ENCODE data around the gene NEDD4L.

NEDD4L gene

DNA sequence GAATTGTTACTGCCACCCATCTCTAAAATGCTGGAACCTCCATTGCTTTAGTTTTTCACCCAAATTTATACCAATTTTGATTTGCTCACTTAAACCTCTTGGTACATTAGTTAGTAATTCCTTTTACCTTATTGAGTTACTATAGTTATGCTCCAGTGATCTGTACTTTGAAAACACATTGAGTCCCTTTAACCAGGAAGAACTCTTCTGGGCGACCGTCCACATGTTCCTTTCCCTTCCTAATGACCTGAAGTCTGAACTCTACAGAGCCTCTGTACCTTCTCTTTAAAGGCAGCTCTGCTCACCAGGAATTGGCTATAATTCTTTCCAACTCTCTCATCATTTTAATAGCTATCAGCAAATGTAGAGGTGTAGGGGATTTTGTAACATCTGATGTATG is 290.0 kb downstream of the NEDD4L start:
- no peak for DNase-seq

DNA sequence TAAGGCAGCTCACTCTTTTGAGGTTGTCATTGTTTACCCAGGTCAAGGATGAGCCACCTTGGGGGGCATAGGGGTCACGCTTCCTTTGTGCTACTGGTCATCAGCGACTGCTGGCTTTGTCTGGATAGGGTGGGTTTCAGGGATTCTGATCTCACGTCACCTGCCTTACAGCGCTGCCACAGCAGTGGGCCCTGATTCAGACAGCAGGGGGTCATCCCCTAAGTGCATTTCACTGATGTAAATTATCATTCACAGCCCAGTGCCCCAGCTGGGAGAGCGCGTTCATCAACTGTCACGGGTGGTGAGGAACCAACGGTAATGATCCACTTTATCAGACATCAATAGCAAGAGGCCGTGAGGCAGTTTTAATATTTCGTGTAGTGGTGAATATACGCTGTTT is 291.2 kb downstream of the NEDD4L start:
- no peak for DNase-seq

DNA sequence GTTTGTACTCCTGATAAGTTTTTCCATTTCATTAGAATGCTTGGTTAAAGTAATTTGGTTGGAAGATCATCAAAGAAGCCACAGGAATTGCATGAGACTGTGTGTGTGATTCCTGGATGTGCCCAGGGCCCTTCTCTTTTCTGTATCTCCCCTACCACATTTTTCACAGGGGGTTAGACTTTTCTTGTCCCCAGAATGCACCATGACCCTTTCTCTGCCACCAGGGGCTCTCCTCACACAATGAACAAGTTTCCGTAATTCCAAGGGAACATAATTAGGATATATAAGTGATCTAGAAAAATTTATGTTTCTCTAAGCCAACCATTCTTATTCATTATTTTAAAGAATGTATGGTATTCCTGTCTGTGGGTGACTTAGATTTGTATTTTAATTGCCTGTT is 291.8 kb downstream of the NEDD4L start:
- DNase-seq, result no peak

DNA sequence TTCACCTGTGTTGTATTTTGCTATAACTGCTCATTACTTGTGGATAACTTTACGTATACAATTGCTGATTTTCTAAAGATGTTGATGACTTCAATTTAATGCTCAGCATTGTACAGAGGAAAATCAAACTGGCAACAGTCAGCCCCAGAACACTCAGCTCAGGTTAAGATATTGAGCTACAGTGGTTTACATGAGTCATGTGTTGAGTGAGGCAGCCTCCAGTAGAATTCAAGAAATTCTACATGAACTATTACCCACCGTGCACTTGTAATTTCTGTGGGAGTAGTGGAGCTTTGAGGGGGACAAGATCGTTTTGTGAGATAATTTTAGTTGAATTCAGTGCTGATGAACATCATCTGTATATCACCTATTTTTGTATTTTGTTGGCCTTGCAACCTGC is 292.6 kb downstream of the NEDD4L start:
- DNase-seq, result no peak

DNA sequence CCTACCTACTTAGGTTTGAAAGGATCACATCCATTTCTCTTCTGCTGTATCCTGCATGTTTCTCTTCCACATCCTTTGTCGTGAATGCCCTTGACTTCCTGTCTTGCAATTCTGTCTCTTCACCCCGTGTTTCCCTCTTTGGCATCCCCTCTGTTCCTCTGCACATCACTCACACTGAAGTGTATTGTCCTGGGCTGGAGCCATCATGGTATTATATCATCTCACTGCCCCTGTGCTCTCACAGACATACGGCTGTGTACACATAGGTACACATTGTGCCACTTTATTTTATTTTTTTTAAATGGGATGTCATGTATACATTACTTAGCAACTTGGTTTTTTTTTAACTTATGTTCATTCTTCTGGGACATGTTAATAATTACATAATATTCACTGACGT is 293.3 kb downstream of the NEDD4L start:
- no peak for DNase-seq

DNA sequence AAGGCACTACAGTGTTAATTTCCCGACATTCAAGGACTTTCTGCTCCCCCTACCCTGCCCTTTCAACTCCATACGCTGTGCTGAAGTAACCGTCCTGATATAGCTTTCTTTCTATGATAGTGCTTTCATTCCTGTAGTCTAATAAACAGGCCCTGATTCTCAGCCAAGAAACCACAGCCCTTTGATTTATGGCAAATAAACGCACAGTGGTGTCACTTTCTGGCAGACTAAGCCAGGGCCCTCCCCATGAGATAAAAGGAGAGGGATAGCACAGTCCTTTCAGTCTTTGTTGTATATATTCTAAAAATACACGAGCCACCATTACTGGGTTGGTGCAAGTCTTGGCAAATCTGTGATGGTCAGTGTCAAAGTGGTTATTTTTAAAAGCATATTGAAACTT is 293.7 kb downstream of the NEDD4L start:
- no peak for DNase-seq

DNA sequence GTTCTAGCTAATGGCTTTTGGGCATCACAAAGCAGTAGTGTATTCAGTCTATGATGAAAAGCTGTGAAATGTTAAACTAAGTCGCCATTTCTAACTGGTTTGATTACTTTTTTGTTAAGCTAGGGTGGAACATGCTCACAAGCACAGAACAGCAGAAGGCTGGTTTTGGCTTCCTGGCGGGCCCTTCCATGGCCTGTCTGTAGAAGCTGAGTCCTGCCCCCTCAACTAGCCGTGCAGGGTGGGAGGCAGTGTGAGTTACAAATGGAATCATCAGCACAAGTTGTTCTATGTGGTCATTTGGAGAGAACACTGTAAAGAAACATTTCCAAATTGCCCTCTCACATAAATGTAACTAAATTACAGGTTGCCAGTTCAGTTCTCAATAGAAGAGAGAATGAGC is 294.1 kb downstream of the NEDD4L start:
- no peak for DNase-seq

DNA sequence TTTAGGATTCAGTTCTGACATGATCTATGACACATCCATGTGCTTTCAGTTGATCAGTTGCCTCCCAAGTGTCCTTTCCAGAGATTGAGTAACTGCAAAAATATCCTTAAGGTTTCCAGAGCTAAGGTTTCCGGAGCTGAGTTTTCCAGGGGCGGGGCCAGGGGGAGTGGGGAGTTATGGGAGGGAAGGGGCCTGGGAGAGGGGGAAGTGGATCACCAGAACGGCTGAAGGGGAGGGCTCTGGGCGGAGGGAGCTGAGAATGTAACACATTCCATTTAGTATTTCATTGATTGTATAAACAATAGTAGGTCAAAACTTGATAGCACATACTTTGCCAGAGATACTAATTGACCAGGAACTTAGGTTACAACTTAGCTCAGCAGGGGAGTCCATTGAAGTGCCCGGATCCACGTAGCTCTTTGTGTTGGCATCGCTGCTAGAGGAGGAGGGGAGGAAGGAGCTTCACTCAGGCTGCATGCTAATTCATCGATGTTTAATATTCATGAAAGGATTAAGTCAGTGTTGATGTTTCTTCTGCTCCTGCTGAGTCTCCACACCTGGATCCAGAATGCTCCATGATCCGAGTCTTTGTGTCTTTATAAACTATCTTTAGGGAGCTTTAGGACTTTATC is 295.1 kb downstream of the NEDD4L start:
- no peak for DNase-seq

DNA sequence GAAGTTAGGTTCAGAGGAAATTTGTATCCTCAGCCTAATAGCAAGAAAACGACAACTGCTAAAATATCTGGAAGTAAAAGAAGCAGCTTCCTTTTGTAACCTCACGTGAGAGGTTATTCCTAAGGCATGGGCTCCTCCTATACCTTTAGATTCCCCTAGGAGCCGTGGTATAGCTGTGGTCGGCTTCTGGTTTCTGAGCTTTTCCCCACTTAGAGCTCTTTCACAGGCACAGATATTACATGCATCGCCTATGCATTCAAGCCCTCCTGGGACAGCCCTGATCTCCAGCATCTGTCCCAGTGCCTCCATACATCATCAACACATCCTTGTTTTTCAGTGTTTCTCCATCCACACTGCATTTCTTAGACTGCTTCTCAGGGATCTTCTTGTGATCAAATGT is 295.9 kb downstream of the NEDD4L start:
- no peak for DNase-seq

DNA sequence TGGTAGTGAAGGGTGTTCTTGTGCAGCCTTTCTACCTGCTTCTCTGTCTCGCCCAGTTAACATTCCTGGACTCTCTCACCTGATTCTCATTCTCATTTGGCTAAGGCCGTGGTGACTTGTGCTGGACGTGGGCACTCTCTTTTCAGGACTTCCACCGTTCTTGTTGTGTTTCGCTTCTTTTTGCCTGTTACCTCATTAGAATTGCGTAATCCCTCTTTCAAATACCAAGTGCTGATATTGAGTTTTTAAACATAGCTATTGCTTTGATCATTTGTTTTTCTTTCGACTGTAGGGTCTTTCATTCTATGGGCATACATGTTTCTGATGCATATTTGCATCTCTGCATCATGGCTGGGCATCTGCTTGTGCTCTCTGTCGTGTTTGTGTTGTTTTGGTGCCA is 297.9 kb downstream of the NEDD4L start:
- DNase-seq, result no peak

DNA sequence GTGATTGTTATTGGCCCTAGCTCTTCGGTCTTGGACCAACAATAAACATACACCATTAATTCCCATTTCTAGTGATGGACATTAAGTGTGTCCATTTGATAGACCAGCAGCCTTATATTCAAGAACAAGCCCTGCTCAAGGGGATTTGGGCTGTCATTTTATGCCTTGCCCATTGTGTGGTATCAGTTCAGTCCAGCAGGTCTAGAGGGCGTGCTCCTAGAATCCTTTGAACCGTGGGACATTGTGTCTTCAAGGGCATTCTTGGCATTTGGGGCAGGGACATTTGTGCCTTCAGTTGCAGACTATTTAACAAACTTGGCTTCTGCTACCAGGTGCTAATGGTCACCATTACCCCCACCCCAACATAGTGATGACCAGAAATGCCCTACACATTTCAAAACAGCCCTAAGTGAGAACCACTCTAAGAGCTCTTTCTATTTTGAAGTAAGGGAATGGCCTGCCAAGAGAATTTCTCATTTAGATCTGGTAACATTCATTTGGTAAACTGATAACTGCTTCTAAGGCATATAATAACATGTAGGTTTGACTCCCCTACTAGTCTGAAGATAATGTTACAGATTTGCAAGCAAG is 300.1 kb downstream of the NEDD4L start:
- DNase-seq, result no peak

DNA sequence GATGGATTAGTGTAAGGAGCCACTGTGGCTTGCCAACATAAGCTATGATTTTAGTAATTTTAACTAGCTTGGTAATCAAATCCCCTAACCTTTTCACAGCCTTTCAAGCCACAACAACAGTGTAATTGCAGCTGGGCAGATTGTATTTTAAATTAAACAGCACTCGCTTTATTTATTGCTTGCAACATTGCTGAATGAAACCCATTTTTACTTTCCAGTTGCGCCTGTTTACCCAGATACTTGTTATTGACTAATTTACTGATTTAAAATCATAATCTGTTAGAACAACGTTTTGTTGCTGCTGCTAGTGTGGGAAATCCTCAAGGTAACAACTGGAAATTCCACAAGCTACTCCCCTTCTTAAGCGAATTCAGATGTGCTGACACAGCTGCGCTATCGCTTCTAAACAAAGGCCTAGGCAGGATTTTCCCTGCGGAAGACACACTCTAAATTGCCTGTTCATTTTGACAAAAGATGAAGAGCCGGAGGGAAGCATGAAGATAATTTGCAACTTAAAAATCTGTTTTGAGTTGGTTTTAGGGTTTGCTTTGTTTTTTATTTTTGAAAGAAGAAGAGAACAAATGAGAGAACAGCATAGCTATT is 300.9 kb downstream of the NEDD4L start:
- no peak for DNase-seq

DNA sequence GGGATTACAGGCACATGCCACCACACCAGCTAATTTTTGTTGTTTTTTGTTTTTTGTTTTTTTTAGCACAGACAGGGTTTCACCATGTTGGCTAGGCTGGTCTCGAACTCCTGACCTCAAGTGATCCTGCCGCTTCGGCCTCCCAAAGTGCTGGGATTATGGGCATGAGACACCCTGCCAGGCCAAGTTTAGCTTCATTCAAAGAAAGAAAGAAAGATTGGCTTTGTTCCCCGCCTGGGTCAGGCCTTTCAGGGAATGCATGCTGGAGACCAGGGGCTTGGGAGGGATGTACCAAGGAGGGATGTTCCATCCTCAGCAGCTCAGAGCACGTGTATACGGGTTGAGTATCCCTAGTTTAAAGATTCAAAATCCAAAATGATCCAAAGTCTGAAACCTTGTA is 301.8 kb downstream of the NEDD4L start:
- DNase-seq, result no peak

DNA sequence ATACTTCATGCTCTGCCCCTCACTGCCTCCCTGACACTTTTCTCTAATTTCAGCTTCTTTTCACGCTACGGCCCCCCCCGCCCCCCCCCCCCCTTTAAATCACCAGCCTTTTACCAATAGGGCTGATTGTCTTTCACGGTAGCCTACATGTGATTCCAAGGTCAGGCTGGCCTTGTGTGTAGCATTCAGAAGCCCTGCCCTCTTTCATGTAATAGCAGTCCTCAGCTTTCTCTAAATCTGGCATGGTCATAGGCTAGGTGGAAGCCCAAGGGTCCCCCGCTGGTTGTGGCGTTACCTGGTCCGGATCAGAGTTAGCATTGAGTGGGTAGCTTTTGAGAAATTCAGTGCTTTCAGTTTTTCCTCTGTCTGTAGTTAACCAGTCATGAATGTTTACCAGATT is 303.1 kb downstream of the NEDD4L start:
- DNase-seq, result no peak

DNA sequence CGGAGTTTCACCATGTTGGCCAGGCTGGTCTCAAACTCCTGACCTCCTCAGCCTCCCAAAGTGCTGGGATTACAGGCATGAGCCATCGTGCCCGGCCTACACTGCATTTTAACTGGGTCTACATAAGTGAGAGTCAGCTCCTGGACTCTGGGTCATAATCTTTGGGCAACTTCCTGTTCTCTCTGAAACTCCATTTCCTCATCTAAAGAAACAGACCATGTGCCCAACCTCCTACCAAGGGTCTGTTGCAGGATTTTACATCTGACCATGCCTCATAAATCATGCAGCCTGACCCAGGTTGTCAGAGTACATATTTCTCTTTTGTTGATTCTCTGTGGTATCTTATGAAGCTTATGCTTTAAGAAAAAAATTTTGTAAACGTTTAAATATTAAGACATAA is 304.5 kb downstream of the NEDD4L start:
- peak in 1 of 2 donors; percentile 31 for DNase-seq

DNA sequence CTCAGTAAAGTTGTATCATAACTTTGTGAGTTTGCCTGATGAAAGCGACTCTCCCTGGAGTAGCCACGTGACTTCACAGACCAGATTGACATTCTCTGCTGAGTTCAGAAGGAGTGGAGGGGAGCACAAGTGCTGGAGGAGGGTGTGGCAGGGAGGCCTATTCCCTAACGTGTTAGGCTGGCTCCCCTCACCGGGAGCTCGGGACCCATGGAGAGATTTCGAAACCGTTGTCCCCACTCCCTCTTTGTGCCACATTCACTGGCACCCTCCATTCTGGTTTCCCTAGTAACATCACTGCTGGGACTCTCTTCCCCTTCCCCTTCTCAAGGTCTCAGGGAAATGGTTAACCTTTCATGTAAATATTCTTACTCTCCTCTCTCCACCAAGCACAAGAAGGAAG is 304.9 kb downstream of the NEDD4L start:
- no peak for DNase-seq

DNA sequence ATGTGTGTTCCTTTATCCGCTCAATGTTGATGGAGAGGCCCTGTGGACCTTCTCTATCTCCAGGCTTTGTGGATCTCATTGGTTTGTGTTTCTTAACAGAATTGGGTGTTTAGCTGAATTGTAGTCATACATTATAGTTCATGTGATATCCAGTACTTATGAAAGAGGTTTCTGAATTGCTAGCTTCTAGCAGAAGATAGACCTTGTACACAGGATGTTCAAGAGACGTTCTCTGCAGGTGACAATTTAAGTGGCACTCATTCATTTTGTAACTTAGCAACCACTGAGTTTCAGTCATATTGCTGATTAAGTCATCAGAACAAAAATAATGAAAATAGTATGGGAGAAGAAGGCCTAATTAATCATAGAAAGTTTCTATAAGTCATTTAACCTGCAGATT is 305.6 kb downstream of the NEDD4L start:
- DNase-seq, result no peak

DNA sequence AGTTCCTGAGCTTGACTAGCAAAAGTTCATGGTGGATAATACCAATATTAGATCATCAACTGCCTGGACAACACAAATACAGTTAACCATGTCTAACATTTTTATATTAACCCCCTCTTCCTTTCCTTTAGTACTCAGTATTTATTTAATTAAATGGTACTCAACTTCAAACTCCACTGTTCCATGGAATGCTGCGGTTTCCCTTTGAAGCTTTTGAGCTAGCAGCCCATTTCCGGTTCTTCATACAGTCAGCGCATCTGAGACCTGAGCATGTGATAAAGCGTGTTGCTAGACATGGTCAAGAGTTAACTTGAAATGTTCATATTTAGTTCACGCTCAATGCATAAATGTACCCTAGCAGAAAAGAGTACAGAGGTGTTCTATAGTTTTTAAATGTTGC is 306.5 kb downstream of the NEDD4L start:
- no peak for DNase-seq

DNA sequence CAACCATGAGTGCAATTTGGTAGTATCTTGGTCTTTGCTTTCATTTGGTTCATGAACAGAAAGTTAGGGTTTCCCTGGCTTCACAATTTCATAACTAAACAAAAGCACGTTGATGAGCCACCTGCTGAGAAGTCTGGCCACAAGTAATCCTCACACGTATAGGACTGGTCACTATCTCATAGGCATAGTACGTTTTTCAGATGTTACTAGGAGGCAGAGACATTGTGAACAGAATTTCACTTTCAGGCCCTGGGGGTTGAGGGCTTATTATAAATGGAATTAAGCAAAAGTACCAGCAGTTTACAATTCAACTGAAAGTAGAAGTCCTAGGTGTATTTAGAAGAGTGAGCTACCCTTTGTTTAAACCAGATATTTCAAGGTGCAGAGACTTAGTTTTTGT is 307.8 kb downstream of the NEDD4L start:
- no peak for DNase-seq

DNA sequence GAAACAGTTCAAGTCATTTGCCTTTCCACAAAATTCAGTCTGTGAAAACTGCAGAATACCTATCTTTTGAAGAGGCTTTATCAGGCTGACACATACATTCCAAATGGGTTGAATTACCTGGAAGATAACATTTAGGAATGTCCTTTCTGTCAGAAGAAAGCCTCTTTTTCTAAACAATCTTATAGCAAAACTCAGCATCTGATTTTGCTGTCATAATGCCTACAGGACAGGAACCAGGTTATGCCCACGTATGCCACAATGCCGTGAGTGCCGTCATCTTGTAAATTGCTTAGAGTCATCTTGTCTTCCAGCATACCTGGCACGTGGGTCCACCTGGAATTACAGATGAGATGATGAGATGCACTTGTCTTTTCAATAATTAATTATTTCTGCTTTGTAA is 309.6 kb downstream of the NEDD4L start:
- no peak for DNase-seq

DNA sequence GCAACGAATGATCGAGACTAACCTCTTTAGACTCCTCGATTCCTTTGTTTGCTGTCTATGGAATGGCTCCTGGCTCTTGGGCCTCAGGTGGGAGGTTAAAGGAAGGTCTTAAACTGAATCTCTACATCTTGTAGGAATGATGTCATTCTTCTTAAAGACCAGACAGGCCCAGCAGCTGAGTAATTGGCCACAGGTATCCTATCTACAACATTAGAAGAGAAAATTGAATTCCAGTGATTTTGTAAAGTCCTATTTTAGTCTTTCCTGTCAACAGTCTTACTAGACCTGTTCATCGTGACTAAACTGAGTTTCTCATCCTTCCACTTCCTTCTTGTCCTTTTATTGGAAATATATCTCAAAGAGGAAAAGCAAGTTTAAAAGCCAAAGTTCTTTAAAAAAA is 310.0 kb downstream of the NEDD4L start:
- DNase-seq, result no peak

DNA sequence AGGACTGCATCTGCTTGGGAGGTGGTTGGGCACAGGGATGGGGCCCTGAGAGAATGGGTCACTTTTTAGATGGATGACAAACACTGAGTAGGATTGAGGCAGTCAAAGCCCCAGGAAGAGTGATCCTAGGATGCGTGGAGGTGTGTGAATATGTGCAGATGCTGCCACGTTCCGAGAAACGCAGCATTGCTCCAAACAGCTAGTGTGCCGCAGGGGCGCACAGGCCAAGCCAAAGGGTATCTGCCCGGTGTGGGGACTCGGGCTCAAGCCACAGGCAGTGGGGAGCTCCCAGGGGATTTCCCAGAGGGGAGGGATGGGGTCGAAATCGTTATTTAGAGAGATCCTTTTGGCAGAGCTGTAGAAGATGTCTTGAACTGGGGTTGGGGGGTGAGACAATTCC is 310.8 kb downstream of the NEDD4L start:
- no peak for DNase-seq

DNA sequence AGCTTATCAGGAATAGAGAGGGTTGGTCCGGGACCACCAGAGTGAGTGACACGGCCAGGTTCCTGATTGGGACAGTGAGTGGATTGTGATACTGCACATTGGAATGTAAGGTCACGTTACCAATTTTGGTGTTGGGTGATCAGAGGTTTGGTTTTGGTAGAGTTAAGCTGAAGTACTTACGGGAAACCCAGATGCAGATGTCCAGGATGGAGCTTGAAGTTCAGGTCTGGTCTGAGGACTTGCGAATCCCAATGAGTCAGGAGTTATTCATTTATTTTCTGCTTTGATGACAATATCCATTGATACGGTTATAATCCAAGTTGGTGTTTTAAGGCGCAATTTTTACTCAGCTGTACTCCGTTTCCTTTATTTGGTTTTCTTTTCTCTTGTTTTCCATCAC is 311.2 kb downstream of the NEDD4L start:
- DNase-seq, result no peak

DNA sequence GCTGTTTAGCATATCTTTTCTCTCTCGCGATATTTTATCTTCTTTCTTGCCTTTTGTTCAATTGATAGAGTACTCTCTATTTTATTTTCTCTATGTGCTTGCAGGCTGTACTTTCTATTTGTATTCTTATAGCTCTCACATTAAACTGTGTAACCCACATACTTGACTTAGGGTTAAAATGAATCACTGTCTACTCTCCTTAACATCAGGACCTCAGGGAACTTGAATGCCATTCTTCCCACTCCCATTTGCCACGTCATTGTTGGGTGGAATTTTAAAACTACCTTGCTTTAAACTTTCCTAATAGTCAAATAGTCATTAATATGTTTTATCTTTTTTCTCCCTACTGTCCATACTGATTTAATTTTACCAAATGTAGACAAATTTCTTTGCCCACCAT is 315.2 kb downstream of the NEDD4L start:
- no peak for DNase-seq

DNA sequence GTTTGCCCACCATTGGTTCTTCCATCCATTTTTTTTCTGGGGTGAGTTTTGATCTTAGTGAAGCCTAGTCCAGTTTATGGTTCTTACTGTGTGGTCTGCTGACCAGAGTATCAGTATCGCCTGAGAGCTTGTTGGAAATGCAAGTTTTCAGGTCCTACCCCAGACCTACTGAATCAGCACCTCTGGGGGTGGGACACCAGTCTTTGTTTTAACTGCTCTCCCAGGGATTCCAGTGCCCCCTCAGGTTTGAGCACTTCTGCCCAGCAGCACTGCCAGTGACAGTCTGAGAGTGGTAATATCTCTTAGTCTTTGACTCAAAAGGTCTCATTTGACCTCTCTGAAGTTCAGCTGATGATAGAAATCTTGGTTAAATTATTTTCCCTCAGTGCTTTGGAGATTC is 315.6 kb downstream of the NEDD4L start:
- no peak for DNase-seq
